Vagina (tissue), 2 donors: ENCODE data around the gene EPN2. TPM values are rescaled to one million over a fixed set of nuclear protein-coding genes. Genes with fewer than 3 reads are reported as not detected.

Experiments used
- DNase-seq, 2 donors: peaks; one replicate each; pipeline ENCODE4 v3.0.0-alpha.2; 2017; ENCODE audit errors: extremely low spot score in 2 of 2
- H3K27ac ChIP-seq: fragments of 200-600 bp; sonication (generic); one replicate; pipeline ENCODE4 v1.5.1; 2019
- H3K27me3 ChIP-seq: fragments of 200-600 bp; sonication (generic); one replicate; pipeline ENCODE4 v1.5.1; 2019
- H3K36me3 ChIP-seq, 2 donors: fragments of 200-600 bp; sonication (generic); one replicate each; pipeline ENCODE4 v1.5.1; 2017 to 2019
- H3K4me1 ChIP-seq: fragments of 200-600 bp; sonication (generic); one replicate; pipeline ENCODE4 v1.5.1; 2019
- H3K4me3 ChIP-seq, 2 donors: fragments of 200-600 bp; sonication (generic); 1 replicate in 1 of 2; 2 replicates in 1 of 2; pipeline ENCODE4 v1.5.1; 2016 to 2019
- H3K9me3 ChIP-seq: fragments of 200-600 bp; sonication (generic); one replicate; pipeline ENCODE4 v1.5.1; 2019
- POLR2A ChIP-seq, 2 donors: fragments of 450-650 bp; IDR thresholded peaks; one replicate each; pipeline ENCODE4 v1.6.1; 2017; ENCODE audit warnings: antibody characterized with exemption in 2 of 2, mild to moderate bottlenecking in 2 of 2, moderate library complexity in 2 of 2
- POLR2AphosphoS5 ChIP-seq, 2 donors: sonication (generic); formaldehyde crosslinking; IDR thresholded peaks; one replicate each; pipeline ENCODE4 v1.9.0; 2017; ENCODE audit warnings: antibody characterized with exemption in 2 of 2, mild to moderate bottlenecking in 2 of 2, low read depth in 1 of 2; ENCODE audit not compliant: insufficient read depth in 1 of 2
- intact Hi-C: fragments of 100-400 bp; cut with DNase I; formaldehyde crosslinking; loops from one replicate; pipeline ENCODE4 v1.15.1; 2023
- total RNA-seq: library from RNA; depleted of rRNA; stranded (reverse); fragments of >200 nt; gene quantifications from one replicate; pipeline ENCODE4 v1.2.3, GENCODE V29; 2016
- TF ChIP-seq, protein P1 (sequence below), 3 experiments: fragments of 450-650 bp in 2 of 3; fragments of 200-600 bp in 1 of 3; sonication (generic) in 1 of 3; IDR thresholded peaks; one replicate each; pipeline ENCODE4 v1.5.1; 2017 to 2019; ENCODE audit warnings: antibody characterized with exemption in 3 of 3, mild to moderate bottlenecking in 2 of 3, moderate library complexity in 2 of 3

Gene EPN2
- total RNA-seq, 1 donor from 2014 or later = 65.6 TPM

DNA sequence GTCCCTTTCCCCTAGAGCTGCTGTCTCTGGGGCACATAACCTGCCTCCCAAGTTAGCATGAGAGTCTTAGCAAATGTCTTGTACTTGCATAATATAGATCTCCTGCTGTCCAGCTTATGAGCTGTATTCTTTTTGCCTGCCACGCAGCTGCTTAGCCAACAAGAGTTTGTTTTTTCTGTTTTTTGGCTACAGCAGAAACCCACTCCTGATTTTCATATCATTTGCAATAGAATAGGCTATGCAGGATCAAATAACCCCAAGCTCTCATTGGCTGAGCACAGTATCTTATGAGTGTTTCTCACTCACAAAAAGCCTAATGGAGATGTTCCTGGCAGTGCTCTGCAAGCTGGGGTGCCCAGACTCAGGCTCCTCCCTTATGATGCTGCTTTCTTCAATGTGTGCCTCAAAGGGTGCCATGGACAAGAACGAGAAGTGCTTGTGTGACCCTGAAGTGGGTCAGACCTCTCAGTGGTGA lies 102.2 kb downstream of the EPN2 start:
- intact Hi-C loops = no loop called here
- Histone ChIP-seq H3K4me1 (peaks cover 47% of the 10 kb centered on the region), H3K9me3 (no peaks in the 10 kb centered on the region), H3K4me3 (no peak overlapping the region), H3K27ac (no peak overlapping the region), H3K27me3 (no peaks in the 10 kb centered on the region), H3K36me3 (no peaks in the 10 kb centered on the region)
- TF ChIP-seq POLR2A (IDR thresholded peaks at IDR 0.05) (no peak), POLR2AphosphoS5 (IDR thresholded peaks at IDR 0.05; ENCODE audit: insufficient read depth in 1 of 2, low read depth in 1 of 2) (no peak)
- DNase-seq = no peak

DNA sequence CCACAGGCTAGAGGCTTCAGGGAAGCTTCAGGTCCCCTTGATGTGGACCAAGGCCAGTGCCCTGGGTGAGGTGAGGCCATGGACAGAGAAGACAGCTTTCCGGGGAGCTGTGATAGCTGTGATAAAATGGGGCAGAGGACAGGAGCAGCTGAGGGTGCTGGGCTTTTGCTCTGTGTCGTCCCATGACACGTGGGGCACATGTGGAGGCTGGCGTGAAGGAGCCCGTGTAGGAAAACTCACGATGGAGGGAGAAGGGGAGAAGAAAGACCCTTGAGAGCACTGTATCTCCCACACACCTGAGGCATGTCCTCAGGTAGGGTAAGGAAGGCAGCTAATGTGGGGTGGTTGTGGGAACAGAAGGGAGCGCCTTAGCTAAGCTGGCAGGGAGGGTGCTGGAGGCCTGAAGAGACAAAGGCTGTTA lies 104.1 kb downstream of the EPN2 start:
- TF ChIP-seq, protein P1, sequence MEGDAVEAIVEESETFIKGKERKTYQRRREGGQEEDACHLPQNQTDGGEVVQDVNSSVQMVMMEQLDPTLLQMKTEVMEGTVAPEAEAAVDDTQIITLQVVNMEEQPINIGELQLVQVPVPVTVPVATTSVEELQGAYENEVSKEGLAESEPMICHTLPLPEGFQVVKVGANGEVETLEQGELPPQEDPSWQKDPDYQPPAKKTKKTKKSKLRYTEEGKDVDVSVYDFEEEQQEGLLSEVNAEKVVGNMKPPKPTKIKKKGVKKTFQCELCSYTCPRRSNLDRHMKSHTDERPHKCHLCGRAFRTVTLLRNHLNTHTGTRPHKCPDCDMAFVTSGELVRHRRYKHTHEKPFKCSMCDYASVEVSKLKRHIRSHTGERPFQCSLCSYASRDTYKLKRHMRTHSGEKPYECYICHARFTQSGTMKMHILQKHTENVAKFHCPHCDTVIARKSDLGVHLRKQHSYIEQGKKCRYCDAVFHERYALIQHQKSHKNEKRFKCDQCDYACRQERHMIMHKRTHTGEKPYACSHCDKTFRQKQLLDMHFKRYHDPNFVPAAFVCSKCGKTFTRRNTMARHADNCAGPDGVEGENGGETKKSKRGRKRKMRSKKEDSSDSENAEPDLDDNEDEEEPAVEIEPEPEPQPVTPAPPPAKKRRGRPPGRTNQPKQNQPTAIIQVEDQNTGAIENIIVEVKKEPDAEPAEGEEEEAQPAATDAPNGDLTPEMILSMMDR (IDR thresholded peaks at IDR 0.05) = no peak
- Histone ChIP-seq H3K4me3 (no peak overlapping the region), H3K4me1 (peaks cover 66% of the 10 kb centered on the region), H3K27ac (no peak overlapping the region), H3K36me3 (no peaks in the 10 kb centered on the region), H3K27me3 (no peaks in the 10 kb centered on the region), H3K9me3 (no peaks in the 10 kb centered on the region)
- DNase-seq = no peak
- intact Hi-C loops = no loop called here

DNA sequence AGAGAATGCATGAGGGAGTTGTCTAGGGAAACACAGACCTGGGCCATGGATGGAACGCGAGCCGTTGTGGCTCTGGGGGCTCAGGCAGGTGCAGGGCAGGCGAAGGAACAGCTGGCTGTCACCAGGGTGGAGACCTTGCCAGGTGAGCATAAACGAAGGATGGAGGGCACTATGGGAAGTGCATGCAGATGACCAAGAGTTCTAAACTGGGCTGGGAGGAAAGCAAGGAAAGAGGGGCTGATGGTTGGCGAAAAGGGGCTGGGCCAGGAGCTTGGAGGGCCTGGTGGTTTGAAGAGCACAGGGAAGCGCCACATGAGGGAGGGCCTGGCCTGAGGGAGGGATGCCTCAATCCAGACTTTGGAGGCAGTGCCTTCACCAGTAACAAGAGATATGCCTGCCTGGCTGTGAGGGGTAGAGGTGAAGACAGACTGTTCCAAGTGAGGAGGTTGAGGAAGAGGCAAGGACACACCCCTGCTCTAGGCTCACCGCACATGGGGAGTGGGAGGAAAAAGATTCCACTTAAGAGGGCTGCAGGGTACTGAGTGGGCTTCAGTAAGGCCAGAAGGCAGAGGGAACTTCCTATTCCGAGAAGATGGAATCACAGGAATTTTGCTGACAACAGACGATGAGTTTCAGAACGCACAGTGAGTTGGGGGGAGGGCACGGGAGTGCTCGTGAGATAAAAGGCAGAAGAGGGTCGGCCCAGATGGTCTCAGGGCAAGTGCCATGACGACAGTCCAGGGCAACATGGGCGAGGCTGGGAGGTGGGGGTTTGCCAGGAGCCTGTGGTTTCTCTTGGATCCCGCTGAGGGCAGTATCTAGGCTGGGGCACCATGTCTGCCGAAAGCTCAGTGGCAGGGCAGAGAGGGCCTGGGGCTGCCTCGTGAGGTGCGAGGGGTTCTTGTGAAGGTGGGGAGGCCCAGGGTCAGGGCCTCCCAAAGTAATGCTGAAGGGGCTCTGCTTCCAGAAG lies 104.8 kb downstream of the EPN2 start:
- intact Hi-C loops = no loop called here
- H3K9me3 ChIP-seq = no peaks in the 10 kb centered on the region
- no peaks in the 10 kb centered on the region for H3K36me3 ChIP-seq
- H3K27me3 ChIP-seq = no peaks in the 10 kb centered on the region
- no peak overlapping the region for H3K4me3 ChIP-seq
- no peak for DNase-seq
- H3K27ac ChIP-seq = peak overlapping the region; percentile 40
- no peak for TF ChIP-seq POLR2AphosphoS5 (IDR thresholded peaks at IDR 0.05; ENCODE audit: insufficient read depth in 1 of 2, low read depth in 1 of 2)
- no peak for TF ChIP-seq POLR2A (IDR thresholded peaks at IDR 0.05)
- TF ChIP-seq, protein P1 (IDR thresholded peaks at IDR 0.05) = no peak
- H3K4me1 ChIP-seq = peaks cover 66% of the 10 kb centered on the region

DNA sequence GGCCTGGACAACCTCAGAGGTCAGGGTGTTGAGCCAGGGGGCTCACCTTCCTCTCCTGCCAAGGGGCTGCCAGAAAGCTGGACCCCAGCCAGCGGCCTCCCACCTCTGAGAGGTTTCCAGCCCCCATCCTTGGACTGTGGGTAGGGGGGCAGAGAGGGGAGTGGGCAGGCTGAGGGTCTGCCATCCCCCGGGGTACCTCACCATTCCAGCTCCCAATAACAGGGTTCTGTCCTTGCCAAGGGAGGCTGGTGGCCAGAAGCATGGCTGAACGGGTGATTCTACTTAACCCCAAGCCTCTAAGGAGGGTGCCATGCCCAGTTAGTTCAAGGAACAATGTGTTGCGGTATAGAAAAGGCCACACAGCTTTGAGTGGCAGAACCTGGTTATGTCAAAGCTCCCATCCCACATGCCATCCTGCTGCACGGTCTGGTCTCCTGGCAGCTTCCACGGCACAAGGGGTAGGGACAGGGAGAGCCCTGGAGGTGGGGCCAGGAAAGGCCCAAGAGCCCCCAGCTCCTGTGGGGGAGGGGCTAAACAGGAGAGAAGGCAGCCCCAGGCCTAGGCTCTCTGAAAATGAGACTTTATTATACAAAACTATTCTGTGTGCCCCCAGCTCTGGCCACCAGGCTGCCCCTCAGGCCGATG lies 105.6 kb downstream of the EPN2 start:
- Histone ChIP-seq H3K4me3 (no peak overlapping the region), H3K36me3 (no peaks in the 10 kb centered on the region), H3K27ac (peak overlapping the region; percentile 40), H3K9me3 (no peaks in the 10 kb centered on the region), H3K4me1 (peaks cover 67% of the 10 kb centered on the region), H3K27me3 (no peaks in the 10 kb centered on the region)
- intact Hi-C loops = no loop called here
- TF ChIP-seq, protein P1 (IDR thresholded peaks at IDR 0.05) = no peak
- no peak for DNase-seq

DNA sequence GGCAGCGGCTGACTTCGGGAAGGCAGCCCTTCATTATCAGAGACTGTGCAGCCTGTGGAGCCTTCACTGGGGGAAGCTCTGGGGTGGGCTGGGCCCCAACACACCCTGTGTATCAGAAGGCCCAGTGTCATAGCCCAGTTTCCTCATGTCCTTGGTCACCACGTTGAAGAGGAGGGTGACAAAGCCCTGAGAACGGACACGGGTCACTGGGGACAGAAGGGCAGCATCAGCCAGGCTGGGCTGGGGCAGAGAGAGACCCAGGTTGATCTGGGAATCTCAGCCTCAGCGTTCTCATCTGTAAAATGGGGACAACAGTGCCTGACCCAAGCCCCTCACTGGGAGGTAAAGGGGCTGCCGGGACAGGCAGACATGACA lies 106.1 kb downstream of the EPN2 start:
- no peak for TF ChIP-seq POLR2A (IDR thresholded peaks at IDR 0.05)
- TF ChIP-seq, protein P1 (IDR thresholded peaks at IDR 0.05) = no peak
- TF ChIP-seq POLR2AphosphoS5 (IDR thresholded peaks at IDR 0.05; ENCODE audit: insufficient read depth in 1 of 2, low read depth in 1 of 2) = no peak
- Histone ChIP-seq H3K36me3 (no peaks in the 10 kb centered on the region), H3K4me1 (peaks cover 68% of the 10 kb centered on the region), H3K27me3 (no peaks in the 10 kb centered on the region), H3K27ac (peak overlapping the region; percentile 6), H3K9me3 (no peaks in the 10 kb centered on the region), H3K4me3 (no peak overlapping the region)
- intact Hi-C loops = no loop called here
- DNase-seq = no peak
